Measurements from ENCODE around the gene RCOR1.

DNA sequence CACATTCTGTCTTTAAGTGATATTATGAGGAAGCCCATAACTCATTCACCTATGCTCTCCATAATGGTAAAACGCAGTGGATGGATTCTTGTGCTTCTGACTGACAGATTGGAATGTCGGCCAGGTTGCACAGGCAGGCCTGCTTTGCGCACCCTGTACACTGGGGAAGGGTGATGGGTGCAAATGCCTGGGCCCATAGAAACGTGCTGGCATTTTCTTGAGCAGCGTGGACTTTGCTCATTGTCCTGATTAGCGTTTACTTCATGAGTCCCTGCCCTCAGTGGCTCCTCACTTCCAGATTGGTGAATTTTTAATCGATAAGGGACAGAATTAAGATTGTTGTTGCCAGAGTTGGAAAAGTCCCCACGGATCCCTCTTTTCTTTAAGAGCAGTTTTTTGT lies 103.9 kb downstream of the RCOR1 start:
- TF ChIP-seq, protein P1, sequence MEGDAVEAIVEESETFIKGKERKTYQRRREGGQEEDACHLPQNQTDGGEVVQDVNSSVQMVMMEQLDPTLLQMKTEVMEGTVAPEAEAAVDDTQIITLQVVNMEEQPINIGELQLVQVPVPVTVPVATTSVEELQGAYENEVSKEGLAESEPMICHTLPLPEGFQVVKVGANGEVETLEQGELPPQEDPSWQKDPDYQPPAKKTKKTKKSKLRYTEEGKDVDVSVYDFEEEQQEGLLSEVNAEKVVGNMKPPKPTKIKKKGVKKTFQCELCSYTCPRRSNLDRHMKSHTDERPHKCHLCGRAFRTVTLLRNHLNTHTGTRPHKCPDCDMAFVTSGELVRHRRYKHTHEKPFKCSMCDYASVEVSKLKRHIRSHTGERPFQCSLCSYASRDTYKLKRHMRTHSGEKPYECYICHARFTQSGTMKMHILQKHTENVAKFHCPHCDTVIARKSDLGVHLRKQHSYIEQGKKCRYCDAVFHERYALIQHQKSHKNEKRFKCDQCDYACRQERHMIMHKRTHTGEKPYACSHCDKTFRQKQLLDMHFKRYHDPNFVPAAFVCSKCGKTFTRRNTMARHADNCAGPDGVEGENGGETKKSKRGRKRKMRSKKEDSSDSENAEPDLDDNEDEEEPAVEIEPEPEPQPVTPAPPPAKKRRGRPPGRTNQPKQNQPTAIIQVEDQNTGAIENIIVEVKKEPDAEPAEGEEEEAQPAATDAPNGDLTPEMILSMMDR (IDR thresholded peaks at IDR 0.05 in 8 of 11, conservative IDR thresholded peaks at IDR 0.05 in 3 of 11) = no peak
- TF ChIP-seq POLR2A (IDR thresholded peaks at IDR 0.05) = no peak
